LHCN-M2 (cell line): ENCODE results near the gene USP14. TPM values are rescaled to one million over a fixed set of nuclear protein-coding genes. Genes with fewer than 3 reads are reported as not detected.

ENCODE experiments used
- DNase-seq: peaks from one replicate; pipeline ENCODE4 v3.0.0-alpha.2; 2012; ENCODE audit warnings: low read depth
- total RNA-seq: library from RNA; depleted of rRNA; stranded (reverse); fragments of >200 nt; gene quantifications from 2 replicates; pipeline ENCODE4 v1.2.3, GENCODE V29; 2014; rRNA removed

USP14 gene
- total RNA-seq, 1 experiment from 2014 or later = 27.9 TPM

DNA sequence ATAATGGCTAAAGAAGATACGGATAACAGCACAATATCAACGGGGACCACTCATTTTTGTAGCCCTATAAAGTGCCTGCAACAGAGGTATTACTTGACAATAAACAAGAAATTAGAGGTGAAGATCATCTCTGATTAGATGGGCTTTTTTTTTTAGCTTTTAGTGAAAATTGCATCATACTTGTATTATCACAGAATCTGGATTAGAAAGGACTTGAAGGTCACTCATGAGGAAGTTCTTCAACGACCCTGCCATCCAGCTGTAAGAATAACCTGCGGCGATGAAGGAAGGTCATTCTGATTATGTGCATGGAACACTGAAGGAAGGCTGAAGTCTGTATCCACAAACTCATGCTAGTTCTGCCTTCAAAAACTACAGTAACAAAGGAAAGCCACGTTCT is 69.0 kb downstream of the USP14 start:
- no peak for DNase-seq

DNA sequence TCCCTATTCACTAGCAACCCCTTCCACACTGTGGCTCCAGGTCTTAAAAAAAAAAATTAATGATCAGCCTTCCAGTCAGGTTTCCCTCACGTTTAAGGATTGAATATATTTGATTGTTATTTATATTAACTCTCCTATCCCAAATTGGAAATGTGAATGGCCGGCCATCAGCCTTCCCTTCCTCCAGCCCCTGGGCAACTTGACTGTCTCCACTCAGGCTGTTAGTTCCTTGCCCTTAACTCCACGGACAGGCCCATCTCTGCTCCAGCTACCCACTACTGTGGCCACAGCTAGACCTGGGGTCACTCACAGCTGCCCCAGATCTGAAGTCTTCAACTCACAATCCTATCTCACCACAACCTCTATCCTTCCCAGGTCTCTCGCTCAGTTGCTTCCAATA is 69.5 kb downstream of the USP14 start:
- DNase-seq = no peak

DNA sequence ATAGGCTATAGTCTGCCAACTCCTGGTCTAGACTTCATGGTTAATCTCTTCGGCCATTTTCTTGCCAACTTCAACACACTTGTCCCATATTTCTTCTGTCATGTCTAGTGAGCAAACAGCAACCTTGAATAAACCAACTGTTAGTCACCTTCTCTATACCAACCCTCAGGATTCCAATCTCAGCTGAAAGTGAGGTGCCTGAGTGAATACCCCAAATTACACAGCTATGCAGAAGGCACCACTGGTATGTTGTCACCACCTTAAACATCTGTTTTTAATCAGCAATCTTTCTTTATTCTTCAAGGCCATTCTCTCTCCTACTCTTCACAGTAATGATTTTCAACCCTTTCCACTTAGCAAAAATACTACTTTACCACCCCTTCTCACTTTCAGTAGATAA is 70.2 kb downstream of the USP14 start:
- DNase-seq = no peak

DNA sequence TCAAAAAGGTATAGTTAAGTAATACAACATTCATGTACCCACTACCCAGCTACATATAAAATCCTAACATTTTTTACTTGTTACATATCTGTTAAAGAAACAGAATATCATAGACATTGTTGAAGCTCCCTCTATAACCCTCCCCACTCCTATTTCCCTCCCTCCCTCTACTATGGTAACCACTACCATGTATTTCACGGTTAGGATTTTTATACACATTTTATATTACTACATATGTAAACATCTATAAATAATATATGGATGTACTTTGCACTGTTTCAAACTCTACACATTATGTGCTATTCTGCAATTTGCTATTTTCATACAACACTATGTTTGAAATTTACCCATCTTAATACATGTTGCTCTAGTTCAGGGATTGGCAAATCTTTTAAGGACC is 73.2 kb downstream of the USP14 start:
- no peak for DNase-seq

DNA sequence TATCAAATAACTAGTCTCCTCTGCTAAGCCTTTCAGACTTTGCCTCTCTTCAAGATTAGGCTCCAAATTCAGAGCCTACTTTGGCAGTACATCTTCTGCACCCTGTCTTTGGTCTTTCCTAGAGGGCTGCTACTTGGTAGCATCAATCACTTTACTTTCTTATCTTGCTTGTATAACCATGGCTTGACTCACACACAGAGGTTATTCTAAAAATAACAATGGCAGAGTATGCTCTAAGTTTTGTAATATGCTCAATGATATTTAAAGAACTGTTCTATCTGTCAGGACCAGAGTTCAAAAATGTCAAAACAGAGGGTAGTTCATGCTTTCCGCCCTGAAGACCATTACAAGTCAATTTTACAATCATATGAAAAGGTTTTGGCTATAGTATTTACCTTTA is 81.8 kb downstream of the USP14 start:
- DNase-seq = no peak

DNA sequence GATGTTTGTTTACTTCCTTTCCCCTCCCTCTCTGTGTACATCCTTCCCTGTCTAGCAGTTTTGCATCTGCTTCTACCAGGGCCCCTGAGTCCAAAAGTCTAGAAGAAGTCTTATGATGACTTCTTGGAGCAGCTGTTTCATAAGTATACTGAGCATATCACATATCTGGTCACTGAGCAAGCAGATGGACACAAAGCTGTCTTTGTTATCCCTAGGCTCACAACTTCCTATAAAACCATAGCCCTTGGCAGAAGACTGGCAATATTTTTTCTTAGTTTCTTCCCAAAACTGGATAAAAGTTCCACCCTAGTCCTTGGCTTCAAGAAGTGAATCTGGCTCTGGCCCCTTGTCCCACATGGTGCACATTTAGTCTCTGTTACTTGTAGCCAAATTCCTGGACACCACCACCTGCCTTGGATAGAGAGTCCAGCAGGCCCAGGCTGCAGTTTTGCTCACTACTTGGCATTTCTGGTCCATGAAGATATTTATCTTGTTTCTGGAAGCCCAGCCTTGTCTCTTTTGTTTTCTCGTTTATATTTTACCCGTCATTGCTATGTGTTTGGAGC is 87.0 kb downstream of the USP14 start:
- peak; percentile 37 for DNase-seq

DNA sequence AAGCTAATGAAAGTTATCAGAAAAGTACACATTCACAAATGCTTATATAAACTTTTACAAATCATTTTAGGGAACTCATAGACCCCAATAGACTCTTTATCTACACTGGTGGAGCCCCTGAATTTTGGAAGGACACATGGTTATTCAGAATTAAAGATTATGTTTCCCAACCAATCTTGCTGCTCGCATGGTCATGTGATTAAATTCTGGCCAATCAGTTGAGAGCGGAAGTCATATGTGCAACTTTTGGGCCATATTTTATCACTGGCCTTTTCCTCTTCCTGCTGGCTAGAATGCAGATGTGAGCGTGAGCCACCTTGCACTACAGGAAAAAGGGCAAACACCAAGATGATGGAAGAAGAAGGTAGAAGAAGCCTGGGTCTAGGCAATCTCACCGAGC is 89.7 kb downstream of the USP14 start:
- no peak for DNase-seq

DNA sequence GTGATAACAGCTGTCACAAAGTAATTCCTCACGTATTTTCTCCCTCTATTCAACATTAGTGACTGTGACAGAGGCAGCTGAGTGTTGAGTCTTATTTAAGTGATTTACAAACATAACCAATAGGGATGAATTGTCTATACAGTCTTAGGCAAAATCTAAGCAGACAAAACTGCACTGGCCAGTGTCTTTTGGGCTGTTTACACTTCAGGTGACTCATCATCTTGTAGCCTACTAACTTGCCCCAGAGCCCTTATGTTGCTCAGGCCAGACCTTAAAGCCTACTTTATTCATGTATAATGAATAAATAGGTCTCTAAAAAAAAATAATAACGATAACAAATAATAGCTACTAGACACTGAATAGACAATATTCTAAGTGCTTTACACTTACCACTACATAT is 92.3 kb downstream of the USP14 start:
- DNase-seq = peak; percentile 15

DNA sequence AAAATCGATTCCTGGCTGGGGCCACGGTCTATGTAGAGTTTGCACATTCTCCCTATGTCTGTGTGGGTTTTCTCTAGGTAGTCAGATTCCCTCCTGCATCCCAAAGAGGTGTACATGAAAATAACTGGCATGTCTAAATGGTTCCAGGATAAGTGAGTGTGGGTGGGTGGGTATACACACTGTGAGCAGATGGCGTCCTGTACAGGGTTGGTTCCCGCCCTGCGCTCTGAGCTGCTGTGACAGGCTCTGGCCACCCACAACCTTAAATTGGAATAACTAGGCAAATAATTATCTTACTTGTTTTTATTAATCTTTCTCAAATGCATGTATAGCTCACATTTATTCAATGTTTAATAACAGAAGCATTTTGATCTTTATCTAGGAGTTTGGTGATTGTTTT is 93.2 kb downstream of the USP14 start:
- no peak for DNase-seq

DNA sequence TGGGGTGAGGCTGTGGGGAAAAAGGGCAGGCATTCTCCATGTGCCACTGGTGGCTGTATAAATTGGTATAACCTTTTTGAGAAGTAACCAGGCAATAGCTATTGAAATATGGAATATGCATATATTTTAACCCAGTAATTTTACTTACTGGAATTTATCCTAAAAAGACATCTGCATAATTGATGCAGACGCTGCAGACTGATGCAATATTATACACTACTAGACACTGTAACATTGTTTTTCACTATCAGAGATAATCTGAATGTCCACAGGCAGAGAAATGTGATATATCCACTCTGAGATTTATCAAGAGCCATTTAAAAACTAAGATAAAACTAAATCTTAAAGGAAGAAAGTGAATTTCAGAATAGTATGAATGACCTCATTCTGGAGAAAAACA is 94.8 kb downstream of the USP14 start:
- DNase-seq = no peak

DNA sequence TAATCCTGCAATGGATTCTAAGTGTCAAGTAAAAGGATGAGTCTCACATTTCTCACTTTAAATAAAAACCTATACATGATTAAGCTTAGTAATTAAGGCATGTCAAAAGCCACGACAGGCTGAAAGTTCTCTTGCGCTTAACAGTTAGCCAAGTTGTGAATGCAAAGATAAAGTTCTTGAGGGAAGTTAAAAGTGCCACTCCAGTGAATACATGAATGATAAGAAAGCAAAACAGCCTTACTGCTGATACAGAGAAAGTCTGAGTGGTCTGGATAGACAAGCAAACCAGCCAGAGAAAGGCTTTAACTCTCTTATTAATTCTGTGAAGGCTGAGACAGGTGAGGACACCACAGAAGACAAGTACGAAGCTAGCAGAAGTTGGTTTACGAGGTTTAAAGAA is 96.8 kb downstream of the USP14 start:
- no peak for DNase-seq

DNA sequence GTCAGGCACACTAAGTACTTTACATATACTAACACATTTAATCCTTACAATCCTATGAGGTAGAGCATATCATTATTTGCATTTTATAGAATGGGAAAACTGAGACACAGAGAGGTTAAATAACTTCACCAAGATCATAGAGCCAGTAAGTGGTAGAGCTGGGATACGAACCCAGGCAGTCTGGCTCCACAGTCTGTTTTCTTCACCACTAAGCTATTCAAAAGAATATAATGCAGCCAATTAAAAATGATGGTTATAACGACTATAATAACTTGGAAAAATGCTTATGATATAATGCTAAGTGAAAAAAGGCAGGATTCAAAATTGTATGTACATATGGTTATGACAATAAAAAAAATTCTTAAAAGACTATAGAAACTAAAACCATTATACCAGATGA is 102.2 kb downstream of the USP14 start:
- DNase-seq = no peak

DNA sequence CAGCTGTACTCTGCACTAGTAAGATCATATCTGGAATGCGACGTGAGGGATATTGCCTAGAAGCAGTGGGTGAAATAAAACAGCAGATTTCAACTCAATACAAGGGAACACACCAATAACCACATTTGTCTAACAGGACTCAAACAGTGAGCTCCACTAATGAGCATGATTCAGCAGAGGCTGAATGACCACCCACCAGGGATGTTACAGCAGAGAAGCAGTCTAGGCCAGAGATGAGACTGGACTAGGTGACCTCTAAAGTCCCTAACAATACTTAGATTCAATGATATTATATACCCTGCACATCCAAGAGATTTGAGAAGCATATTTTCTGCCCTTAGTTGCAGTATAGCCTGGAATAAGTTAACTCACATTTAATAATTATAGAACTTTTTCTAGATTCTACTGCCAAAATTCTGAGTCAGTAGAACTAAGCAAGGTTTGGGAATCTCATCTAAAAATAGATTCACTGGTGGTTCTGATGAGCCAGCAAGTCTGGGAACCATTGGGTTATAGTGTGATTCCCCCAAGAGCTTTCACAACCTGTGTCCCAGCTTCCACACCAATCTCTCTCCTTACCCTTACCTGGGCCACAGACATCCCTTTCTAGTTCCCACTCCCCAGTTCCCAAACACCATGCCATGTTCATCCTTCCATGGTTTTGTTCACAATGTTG is 103.2 kb downstream of the USP14 start:
- DNase-seq = no peak

Other genes starting within 250 kb of the USP14 start
- not detected in 2 replicates for gene TUBB8B, start 108.9 kb upstream of the USP14 start, total RNA-seq
- gene THOC1, start 109.5 kb downstream of the USP14 start, total RNA-seq = 35.8 and 38.1 TPM in 2 replicates